ENCODE results near the gene C2orf80. TPM values are rescaled to one million over a fixed set of nuclear protein-coding genes. Genes with fewer than 3 reads are reported as not detected.

C2orf80 gene
- total RNA-seq, 2 experiments from 2014 or later: not detected

DNA sequence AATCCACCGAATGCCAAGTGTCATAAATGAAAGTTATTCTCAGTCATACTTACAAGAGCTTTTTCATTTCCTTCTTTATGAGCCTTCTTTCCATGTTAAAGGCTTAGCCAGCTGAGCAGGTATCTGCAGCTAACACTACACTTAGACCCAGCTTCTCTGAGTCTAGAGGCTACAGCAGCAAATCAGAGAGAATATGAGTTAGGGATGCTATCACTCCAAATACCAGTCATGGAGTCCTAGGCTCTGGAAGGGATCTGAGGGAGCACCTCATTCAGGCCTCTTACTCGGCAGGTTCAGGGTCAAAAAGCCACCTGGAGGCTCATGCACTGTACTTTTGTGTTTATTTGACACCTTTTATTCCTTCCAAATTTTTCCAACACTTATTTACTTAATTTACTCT lies 2.9 kb downstream of the C2orf80 start:
- CTCF ChIA-PET (ENCODE audit: unreplicated experiment): no interaction called here
- Histone ChIP-seq H4K20me1 (ENCODE audit: insufficient read depth, low read length) (no peaks in the 10 kb centered on the region), H3K79me2 (ENCODE audit: insufficient read depth, low read depth, low read length) (no peaks in the 10 kb centered on the region), H3K36me3 (ENCODE audit: insufficient read depth, low read length) (no peaks in the 10 kb centered on the region), H3K9me2 (ENCODE audit: insufficient read depth, low read length) (no peaks in the 10 kb centered on the region), H3K4me2 (ENCODE audit: low read length) (no peak overlapping the region), H3K27ac (ENCODE audit: low read depth, low read length, poor library complexity, severe bottlenecking) (no peak overlapping the region), H3K9me3 (ENCODE audit: low read length) (no peaks in the 10 kb centered on the region), H3K4me1 (ENCODE audit: insufficient read depth, low read length, poor library complexity, severe bottlenecking) (no peaks in the 10 kb centered on the region), H3K4me3 (ENCODE audit: low read depth, low read length, poor library complexity, severe bottlenecking) (no peak overlapping the region), H2AFZ (ENCODE audit: low read length) (no peak overlapping the region)
- BruUV-seq (replicated peaks): no TSS peak
- no peak for DNase-seq (ENCODE audit: low spot score)
- intact Hi-C loops (cut with micrococcal nuclease; ENCODE audit: unreplicated experiment): no loop called here
- POLR2A ChIA-PET: interaction anchor here (0.5 kb wide), 1 partner anchor 19 kb away, joined by 3 read pairs; no protein-coding TSS in a partner anchor
- no peak for TF ChIP-seq EZH2phosphoT487 (IDR thresholded peaks at IDR 0.05; ENCODE audit: borderline replicate concordance, low read depth, low read length)
- TF ChIP-seq, protein P1, sequence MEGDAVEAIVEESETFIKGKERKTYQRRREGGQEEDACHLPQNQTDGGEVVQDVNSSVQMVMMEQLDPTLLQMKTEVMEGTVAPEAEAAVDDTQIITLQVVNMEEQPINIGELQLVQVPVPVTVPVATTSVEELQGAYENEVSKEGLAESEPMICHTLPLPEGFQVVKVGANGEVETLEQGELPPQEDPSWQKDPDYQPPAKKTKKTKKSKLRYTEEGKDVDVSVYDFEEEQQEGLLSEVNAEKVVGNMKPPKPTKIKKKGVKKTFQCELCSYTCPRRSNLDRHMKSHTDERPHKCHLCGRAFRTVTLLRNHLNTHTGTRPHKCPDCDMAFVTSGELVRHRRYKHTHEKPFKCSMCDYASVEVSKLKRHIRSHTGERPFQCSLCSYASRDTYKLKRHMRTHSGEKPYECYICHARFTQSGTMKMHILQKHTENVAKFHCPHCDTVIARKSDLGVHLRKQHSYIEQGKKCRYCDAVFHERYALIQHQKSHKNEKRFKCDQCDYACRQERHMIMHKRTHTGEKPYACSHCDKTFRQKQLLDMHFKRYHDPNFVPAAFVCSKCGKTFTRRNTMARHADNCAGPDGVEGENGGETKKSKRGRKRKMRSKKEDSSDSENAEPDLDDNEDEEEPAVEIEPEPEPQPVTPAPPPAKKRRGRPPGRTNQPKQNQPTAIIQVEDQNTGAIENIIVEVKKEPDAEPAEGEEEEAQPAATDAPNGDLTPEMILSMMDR (conservative IDR thresholded peaks at IDR 0.05; ENCODE audit: low read length): no peak

DNA sequence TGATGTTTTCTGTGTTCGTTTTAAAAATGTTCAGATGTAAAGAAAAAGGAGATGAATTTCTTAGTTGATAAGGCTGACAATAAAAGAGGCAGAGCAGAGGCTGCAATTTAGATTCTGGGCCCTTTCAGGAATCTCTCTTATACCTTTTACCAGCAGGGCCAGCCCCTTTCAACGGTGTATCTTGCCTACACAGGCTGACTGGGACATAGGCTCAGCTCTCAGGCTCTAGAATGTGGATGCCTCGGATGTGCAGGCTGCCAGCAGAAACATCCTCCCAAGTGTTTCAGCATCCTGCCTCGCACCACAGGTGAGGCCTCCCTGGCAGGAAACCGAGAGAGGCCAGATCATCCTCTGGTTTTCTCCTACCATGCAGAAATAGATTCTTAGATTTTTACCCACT lies 3.4 kb downstream of the C2orf80 start:
- no peaks in the 10 kb centered on the region for H3K36me3 ChIP-seq (ENCODE audit: insufficient read depth, low read length)
- H3K4me1 ChIP-seq (ENCODE audit: insufficient read depth, low read length, poor library complexity, severe bottlenecking): no peaks in the 10 kb centered on the region
- BruUV-seq (replicated peaks): no TSS peak
- no peak overlapping the region for H3K4me2 ChIP-seq (ENCODE audit: low read length)
- H3K4me3 ChIP-seq (ENCODE audit: low read depth, low read length, poor library complexity, severe bottlenecking): no peak overlapping the region
- TF ChIP-seq, protein P1 (conservative IDR thresholded peaks at IDR 0.05; ENCODE audit: low read length): no peak
- no peak for TF ChIP-seq EZH2phosphoT487 (IDR thresholded peaks at IDR 0.05; ENCODE audit: borderline replicate concordance, low read depth, low read length)
- H3K79me2 ChIP-seq (ENCODE audit: insufficient read depth, low read depth, low read length): no peaks in the 10 kb centered on the region
- intact Hi-C loops (cut with micrococcal nuclease; ENCODE audit: unreplicated experiment): no loop called here
- ChIA-PET POLR2A (interaction anchor here (0.5 kb wide), 1 partner anchor 19 kb away, joined by 3 read pairs; no protein-coding TSS in a partner anchor), CTCF (ENCODE audit: unreplicated experiment) (no interaction called here)
- no peaks in the 10 kb centered on the region for H4K20me1 ChIP-seq (ENCODE audit: insufficient read depth, low read length)
- H3K9me2 ChIP-seq (ENCODE audit: insufficient read depth, low read length): no peaks in the 10 kb centered on the region
- no peak overlapping the region for H2AFZ ChIP-seq (ENCODE audit: low read length)
- H3K9me3 ChIP-seq (ENCODE audit: low read length): no peaks in the 10 kb centered on the region
- no peak for DNase-seq (ENCODE audit: low spot score)
- no peak overlapping the region for H3K27ac ChIP-seq (ENCODE audit: low read depth, low read length, poor library complexity, severe bottlenecking)

GRCh38 chr2:208183972-208184705 lies 5.7 kb downstream of the C2orf80 start:
- H3K79me2 ChIP-seq (ENCODE audit: insufficient read depth, low read depth, low read length): no peaks in the 10 kb centered on the region
- no peak overlapping the region for H3K4me2 ChIP-seq (ENCODE audit: low read length)
- no peak overlapping the region for H3K4me3 ChIP-seq (ENCODE audit: low read depth, low read length, poor library complexity, severe bottlenecking)
- H4K20me1 ChIP-seq (ENCODE audit: insufficient read depth, low read length): no peaks in the 10 kb centered on the region
- no peaks in the 10 kb centered on the region for H3K9me3 ChIP-seq (ENCODE audit: low read length)
- H3K9me2 ChIP-seq (ENCODE audit: insufficient read depth, low read length): no peaks in the 10 kb centered on the region
- no TSS peak for BruUV-seq (replicated peaks)
- H3K36me3 ChIP-seq (ENCODE audit: insufficient read depth, low read length): no peaks in the 10 kb centered on the region
- H3K27ac ChIP-seq (ENCODE audit: low read depth, low read length, poor library complexity, severe bottlenecking): no peak overlapping the region
- intact Hi-C loops (cut with micrococcal nuclease; ENCODE audit: unreplicated experiment): no loop called here
- ChIA-PET CTCF (ENCODE audit: unreplicated experiment) (interaction anchor here (0.6 to 1.8 kb wide), 2 partner anchors 9 to 47 kb away, joined by 3 to 5 read pairs; no protein-coding TSS in a partner anchor), POLR2A (interaction anchor here (0.6 kb wide), 2 partner anchors 41 to 162 kb away, joined by 4 to 5 read pairs; no protein-coding TSS in a partner anchor)
- no peak for TF ChIP-seq EZH2phosphoT487 (IDR thresholded peaks at IDR 0.05; ENCODE audit: borderline replicate concordance, low read depth, low read length)
- TF ChIP-seq, protein P1 (conservative IDR thresholded peaks at IDR 0.05; ENCODE audit: low read length): no peak
- no peak for DNase-seq (ENCODE audit: low spot score)
- no peaks in the 10 kb centered on the region for H3K4me1 ChIP-seq (ENCODE audit: insufficient read depth, low read length, poor library complexity, severe bottlenecking)
- H2AFZ ChIP-seq (ENCODE audit: low read length): no peak overlapping the region
